Stimulated activated CD4-positive, alpha-beta T cell treated with anti-CD3 and anti-CD28 coated beads, Interleukin-1b, Interleukin-23, amount 100 ng/mL, for 4 hours (primary cell): ENCODE measurements around the gene MEOX1.
"Not testable (repeated sequence)": the region's sequence is repeated elsewhere in the genome, so short reads cannot be mapped to it uniquely, and the experiment has no call there.

Source experiments
- DNase-seq, 2 donors: peaks; one replicate each; pipeline ENCODE4 v3.0.0-alpha.2; 2020; ENCODE audit warnings: low read depth in 2 of 2

Gene MEOX1

GRCh38 chr17:43661699-43662412 is at the start of gene MEOX1:
TSS of gene MEOX1 (minus strand) at chr17:43661922. CDS start at chr17:43661534, 388 bp downstream.
- no peak for DNase-seq

GRCh38 chr17:43710101-43710500 is 48.4 kb upstream of the MEOX1 start:
- DNase-seq, result no peak

DNA sequence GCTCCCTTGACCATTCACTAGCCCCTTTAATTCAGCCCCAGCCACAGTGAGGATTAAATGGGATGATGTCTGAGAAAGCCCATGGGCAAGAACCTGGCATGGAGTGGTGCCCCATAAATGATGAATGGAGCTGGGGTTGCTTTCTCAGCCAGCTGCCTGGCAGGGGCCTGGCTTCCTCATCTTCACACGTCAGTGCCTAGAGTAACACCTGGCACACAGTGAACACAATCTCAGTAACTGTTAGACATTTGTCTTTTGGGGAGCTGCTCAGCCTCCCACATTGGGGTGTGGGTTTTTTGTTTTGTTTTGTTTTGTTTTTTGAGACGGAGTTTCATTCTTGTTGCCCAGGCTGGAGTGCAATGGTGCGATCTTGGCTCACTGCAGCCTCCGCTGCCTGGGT is 47.5 kb upstream of the MEOX1 start:
- DNase-seq, result no peak

DNA sequence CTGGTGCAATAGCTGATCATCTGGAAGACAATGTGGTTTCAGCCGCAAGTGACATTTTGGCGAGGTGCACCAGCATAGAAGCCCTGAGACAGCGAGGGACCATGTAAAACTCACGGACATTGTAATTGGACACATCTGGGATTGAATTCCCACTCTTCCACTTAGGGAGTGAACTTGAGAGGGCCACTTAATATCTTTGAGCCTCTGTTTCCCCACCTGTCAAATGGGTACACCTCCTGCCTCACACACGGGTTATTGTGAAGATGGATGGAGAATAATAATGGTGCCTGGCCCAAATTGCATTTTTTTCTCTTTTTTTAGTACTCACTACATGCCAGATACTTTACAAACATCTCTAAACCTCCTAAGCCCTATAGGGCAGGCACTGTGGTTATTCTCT is 45.5 kb upstream of the MEOX1 start:
- DNase-seq, result no peak

DNA sequence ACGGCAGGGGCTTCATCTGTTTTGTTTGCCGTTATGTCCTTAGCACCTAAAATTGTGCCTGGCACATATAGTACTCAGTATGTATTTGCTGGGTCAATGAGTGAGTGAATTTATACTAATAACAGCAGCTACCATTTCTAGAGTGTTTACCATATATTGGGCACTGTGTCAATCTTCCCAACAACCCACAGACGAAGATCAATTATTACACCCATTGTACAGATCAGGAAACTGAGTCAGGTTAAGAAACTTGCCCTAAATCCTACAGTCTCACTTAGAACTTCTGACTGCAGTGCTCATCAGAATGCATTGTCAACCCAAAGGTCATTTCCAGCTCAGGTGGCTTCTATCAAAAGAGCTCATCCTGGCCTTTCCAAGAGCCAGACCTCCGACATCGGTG is 44.5 kb upstream of the MEOX1 start:
- DNase-seq, result no peak

- DNase-seq, result no peak
Measured at GRCh38 chr17:43703630-43704029, 41.9 kb upstream of the MEOX1 start.

DNA sequence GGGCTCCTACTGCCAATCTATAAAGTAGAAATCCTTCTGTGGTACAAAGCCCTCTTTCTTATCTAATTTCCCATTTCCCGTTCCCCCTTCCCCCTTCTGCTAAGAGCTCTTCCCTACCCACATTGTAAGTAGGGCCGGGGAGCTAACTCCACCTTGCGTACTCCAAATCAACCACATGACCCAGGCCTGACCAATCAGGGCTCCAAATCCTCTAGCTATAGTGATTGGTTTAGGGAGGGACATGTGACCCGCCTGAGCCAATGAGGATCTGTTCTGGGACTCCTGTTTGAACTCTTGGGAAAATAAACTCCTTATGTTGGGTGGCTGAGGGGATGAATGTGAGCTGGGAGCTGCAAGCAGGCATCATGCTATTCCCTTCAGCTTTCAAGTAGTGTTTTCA is 40.9 kb upstream of the MEOX1 start:
- DNase-seq, result no peak

- DNase-seq, result no peak
Measured at GRCh38 chr17:43701318-43701743, 39.6 kb upstream of the MEOX1 start.

DNA sequence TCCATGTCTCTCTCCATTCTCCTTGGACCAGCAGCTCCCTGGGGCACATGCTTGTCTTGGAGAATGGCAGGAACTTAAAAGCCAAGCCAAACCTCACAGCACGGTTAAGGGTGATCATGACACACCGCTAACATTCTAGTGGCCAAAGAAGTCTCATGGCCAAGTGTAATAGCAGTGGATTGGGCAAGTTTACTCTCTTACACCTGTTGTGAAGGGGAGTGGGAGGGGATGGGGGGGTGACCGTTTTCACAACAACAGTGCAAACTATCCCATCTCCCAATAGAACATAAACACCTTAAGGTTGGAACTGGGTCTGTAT is 37.7 kb upstream of the MEOX1 start:
- DNase-seq, result no peak

- no peak for DNase-seq
Measured at GRCh38 chr17:43698678-43699437, 37.1 kb upstream of the MEOX1 start.

DNA sequence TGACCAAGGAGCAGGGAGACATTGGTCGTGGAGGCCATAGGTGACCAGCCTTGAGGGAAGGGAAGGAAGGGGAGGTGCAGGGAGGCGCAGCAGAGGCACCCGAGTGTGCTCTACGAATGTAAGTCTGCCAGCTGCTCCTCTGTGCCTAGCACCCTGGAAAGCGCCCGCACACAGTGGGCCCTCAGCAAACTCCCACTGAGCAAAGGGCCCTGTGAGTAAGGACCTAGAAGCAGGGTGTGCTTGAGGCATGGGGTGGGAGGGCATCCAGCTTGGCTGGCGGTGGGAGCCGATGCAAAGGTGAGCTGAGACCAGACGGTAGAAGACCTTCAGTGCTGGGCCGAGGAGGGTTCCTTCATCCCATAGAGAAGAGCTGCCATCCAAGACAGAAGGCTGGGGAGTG is 36.2 kb upstream of the MEOX1 start:
- DNase-seq, result no peak

DNA sequence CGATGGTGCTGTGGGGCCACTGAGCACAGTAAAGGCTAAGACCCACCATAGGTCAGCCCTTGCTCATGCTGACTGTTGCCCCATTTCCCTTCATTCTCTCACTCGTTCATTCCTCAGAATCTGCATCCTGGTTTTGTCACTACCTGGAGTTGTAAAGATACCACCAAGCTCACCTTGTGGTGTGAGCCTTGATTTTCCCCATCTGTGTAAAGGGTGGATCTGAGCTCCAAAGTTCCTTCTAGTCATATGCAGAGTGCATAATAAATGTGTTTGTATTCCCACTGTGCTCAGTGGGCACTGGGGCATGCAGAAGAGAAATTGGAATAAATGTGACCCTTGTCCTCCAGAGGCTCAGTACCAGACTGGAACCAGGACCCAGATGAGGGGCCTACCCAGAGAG is 35.2 kb upstream of the MEOX1 start:
- no peak for DNase-seq

- no peak for DNase-seq
Measured at GRCh38 chr17:43695970-43696865, 34.5 kb upstream of the MEOX1 start.

DNA sequence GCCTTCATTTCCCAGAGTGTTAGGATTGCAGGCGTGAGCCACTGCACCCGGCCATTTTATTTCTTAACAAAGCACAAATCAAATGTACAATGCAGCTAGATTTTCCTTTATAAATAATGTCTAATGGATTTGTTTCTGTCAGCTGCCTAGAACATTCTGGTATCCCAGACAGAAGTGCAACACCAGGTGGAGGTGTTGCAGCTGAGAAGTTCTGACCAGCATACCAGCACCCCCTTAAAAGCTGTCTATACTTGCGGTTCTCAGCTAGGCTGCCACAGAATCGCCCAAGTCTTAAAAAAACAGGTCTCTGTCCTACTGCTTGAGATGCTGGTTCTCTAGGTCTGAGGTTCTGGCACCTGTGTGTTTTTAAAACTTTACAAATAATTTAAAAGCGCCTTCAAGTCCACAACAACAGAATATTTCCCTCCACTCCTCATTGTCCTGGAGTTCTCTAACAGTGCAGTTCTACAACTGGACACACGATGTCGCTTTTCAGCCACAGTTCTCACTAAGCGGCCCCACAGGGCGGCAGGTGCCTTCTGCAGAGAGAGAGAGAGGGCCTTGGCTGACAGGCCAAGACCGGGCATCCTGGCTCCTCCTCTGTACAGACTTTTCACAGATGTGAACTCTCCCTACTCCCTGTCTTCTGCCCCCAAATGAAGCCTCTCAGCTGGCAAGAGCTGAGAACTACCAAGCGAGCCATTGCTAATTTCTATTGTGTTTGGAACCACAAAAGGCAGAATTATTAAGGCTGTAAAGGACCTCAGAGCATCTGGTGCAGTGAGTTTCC is 32.6 kb upstream of the MEOX1 start:
- peak; percentile 53 to 63 for DNase-seq

DNA sequence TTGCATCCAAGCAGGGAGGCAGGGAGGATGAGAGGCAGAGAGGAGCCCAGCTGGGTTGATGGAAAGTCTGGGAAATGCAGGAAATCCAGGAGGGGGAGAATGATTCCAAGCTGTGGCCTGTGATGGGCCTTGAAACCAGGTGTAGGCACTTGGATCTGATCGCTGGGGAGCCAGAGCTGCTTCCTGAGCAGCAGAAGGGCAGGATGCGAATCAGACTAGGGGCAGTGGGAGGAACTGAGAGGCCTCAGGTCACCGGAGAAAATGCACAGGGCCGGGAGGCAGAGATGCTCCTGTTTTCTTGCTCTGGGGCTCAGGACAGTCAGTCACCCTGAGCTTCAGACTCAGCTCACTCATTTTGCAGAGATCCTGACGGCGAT is 29.6 kb upstream of the MEOX1 start:
- DNase-seq, result no peak

DNA sequence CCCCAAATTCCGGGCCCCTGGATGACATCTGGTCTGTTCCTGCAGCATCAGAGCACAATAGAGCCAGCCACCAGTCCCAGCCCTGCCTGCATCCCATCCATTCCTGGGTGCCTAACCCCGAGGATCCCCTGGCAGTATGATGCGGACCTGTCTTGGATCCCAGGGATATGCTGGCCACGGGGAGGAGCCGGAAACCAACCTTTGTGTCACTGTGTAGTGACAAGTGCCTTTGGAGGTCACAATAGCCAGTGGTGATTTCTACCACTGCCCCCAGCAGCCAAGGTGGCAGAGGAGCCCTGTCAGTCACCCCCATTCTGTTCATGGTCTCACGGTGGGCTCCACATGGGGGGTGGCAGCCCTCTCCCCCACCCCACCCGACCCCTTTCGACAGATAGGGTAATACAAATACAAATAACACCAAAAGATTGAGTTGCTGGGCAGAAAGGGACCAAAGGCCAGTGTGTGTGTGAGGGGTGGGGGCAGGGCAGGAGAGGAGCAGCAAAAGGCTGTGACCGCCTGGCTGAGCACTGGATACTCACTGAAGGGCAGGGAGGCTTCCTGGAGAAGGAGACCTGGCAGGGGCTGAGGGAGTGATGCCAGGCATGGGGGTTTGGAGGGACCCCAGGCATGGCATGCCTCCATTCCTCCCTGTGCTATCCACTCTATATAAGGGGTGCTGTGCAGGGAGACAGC is 29.0 kb upstream of the MEOX1 start:
- no peak for DNase-seq

DNA sequence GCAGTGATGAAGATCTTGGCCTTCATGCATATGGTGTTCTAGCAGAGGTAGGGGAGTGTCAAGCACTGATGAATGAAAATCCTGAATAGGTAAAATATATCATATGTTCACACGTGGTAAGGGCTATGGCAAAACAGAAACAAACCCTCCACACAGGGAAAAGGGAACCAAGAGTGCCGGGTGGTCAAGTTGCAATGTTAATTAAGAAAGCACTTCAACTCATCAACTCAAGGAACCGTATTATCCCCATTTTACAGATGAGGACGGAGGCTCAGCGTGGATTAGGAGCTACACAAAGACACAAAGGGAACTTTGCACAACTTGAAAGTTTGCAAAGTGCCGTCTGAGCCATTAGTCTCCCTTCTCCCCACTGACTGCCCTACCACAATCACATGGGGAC is 28.1 kb upstream of the MEOX1 start:
- DNase-seq, result no peak

GRCh38 chr17:43689131-43689530 is 27.4 kb upstream of the MEOX1 start:
- DNase-seq, result no peak

DNA sequence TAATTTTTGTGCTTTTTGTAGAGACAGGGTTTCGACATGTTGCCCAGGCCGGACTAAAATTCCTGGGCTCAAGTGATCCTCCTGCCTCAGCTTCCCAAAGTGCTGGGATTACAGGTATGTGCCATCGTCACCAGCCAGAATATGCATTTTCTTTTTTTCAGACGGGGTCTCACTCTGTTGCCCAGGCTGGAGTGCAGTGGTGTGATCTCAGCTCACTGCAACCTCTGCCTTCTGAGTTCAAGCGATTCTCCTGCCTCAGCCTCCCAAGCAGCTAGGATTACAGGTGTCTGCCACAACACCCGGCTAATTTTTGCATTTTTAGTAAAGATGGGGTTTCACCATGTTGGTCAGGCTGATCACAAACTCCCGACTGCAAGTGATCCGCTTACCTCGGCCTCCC is 25.2 kb upstream of the MEOX1 start:
- not testable (repeated sequence) for DNase-seq

DNA sequence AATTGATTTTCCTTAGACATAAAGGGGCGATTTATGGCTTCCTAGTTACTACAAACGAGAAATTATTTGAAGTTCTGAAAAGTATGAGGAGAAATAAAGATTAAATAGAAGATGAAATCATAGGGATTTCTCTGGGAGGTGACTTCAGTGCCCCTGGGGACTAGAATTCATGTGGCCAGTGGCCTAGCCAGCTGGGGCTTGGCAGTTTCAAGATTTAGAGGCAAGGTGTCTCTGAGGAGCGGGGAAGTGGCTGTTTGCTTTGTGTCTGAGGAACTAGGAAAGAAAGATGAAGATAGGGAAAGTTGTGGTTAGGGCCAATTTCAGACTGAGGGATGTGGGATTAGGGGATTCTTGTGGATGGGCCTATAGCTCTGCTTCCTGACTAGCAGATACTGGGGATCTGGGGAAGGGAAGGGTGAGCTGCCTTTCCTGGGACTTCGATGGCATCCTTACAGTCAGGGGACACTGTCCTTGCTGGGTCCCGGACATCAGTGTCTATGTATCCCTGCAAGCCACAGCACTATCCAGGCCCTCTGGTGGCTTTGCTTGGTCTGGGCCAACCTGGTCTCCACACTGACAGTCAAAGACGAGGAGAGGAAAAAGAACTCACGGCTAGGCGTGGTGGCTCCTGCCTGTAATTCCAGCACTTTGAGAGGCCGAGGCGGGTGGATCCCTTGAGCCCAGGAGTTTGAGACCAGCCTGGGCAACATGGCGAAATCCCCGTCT is 22.4 kb upstream of the MEOX1 start:
- no peak for DNase-seq

GRCh38 chr17:43680461-43680860 is 18.7 kb upstream of the MEOX1 start:
- DNase-seq, result no peak
